Neuronal stem cell (in vitro differentiated cells): ENCODE data around the gene RPS3A.

Experiments used
- DNase-seq: peaks from one replicate; pipeline ENCODE4 v3.0.0-alpha.2; 2013; ENCODE audit warnings: low spot score
- H2AFZ ChIP-seq: one replicate; pipeline ENCODE4 v1.6.1; 2013; ENCODE audit warnings: mild to moderate bottlenecking, low read length, inconsistent platforms
- H2AK5ac ChIP-seq: 2 replicates; pipeline ENCODE4 v1.6.1; 2013; ENCODE audit warnings: low read depth, mild to moderate bottlenecking, inconsistent platforms, low read length, moderate library complexity, mixed read lengths
- H2BK120ac ChIP-seq: 2 replicates; pipeline ENCODE4 v1.6.1; 2013; ENCODE audit warnings: low read depth, mild to moderate bottlenecking, inconsistent platforms, low read length, moderate library complexity, mixed read lengths
- H2BK12ac ChIP-seq: one replicate; pipeline ENCODE4 v1.6.1; 2013; ENCODE audit warnings: low read length, inconsistent platforms
- H2BK15ac ChIP-seq: 2 replicates; pipeline ENCODE4 v1.6.1; 2013; ENCODE audit warnings: mild to moderate bottlenecking, low read length, inconsistent platforms, mixed read lengths
- H2BK5ac ChIP-seq: one replicate; pipeline ENCODE4 v1.6.1; 2013; ENCODE audit warnings: inconsistent platforms, mild to moderate bottlenecking, low read length, moderate library complexity
- H3K14ac ChIP-seq: one replicate; pipeline ENCODE4 v1.6.1; 2013; ENCODE audit warnings: low read length, inconsistent platforms
- H3K18ac ChIP-seq: 2 replicates; pipeline ENCODE4 v1.6.1; 2013; ENCODE audit warnings: low read length, inconsistent platforms
- H3K23ac ChIP-seq: 2 replicates; pipeline ENCODE4 v1.6.1; 2013; ENCODE audit warnings: low read depth, mild to moderate bottlenecking, mixed read lengths, low read length, inconsistent platforms; ENCODE audit not compliant: poor library complexity
- H3K27ac ChIP-seq: replicated peaks from 3 replicates; pipeline ENCODE4 v1.5.1; 2013; ENCODE audit warnings: low read length, inconsistent platforms
- H3K27me3 ChIP-seq, 3 experiments: 2 replicates each; pipeline ENCODE4 v1.6.1; 2013; ENCODE audit warnings: low read length in 3 of 3, mild to moderate bottlenecking in 2 of 3, inconsistent platforms in 1 of 3, low read depth in 1 of 3, mixed read lengths in 1 of 3, moderate library complexity in 1 of 3; ENCODE audit not compliant: control insufficient read depth in 3 of 3, insufficient read depth in 3 of 3
- H3K36me3 ChIP-seq, 2 donors: replicated peaks in 1 of 2; 2 replicates each; pipeline ENCODE4 v1.6.1; 2013; ENCODE audit warnings: low read length in 2 of 2; ENCODE audit not compliant: control insufficient read depth in 2 of 2, insufficient read depth in 2 of 2
- H3K4ac ChIP-seq: 2 replicates; pipeline ENCODE4 v1.6.1; 2013; ENCODE audit warnings: inconsistent platforms, mild to moderate bottlenecking, low read length, moderate library complexity
- H3K4me1 ChIP-seq, 2 donors: 1 replicate in 1 of 2; 2 replicates in 1 of 2; pipeline ENCODE4 v1.6.1; 2013; ENCODE audit warnings: low read length in 2 of 2, low read depth in 1 of 2; ENCODE audit not compliant: control insufficient read depth in 2 of 2, insufficient read depth in 1 of 2
- H3K4me2 ChIP-seq: one replicate; pipeline ENCODE4 v1.6.1; 2013; ENCODE audit warnings: mild to moderate bottlenecking, low read length, inconsistent platforms; ENCODE audit not compliant: insufficient read depth, poor library complexity, severe bottlenecking
- H3K4me3 ChIP-seq, 2 donors: 2 replicates each; pipeline ENCODE4 v1.5.1; 2013; ENCODE audit warnings: low read length in 2 of 2, mild to moderate bottlenecking in 2 of 2, inconsistent platforms in 1 of 2, moderate library complexity in 1 of 2
- H3K79me1 ChIP-seq: one replicate; pipeline ENCODE4 v1.6.1; 2013; ENCODE audit warnings: low read depth, mild to moderate bottlenecking, inconsistent platforms, low read length, moderate library complexity
- H3K9ac ChIP-seq: one replicate; pipeline ENCODE4 v1.6.1; 2013; ENCODE audit warnings: mild to moderate bottlenecking, low read depth, low read length, inconsistent platforms; ENCODE audit not compliant: poor library complexity
- H3K9me3 ChIP-seq, 2 donors: replicated peaks in 1 of 2; 2 replicates each; pipeline versions ENCODE3 to v1.6.1; 2013; ENCODE audit warnings: low read length in 2 of 2, mild to moderate bottlenecking in 2 of 2, inconsistent platforms in 1 of 2, low read depth in 1 of 2, mixed read lengths in 1 of 2, moderate library complexity in 1 of 2; ENCODE audit not compliant: control insufficient read depth in 2 of 2, insufficient read depth in 1 of 2
- H4K8ac ChIP-seq: one replicate; pipeline ENCODE4 v1.6.1; 2013; ENCODE audit warnings: low read depth, mild to moderate bottlenecking, inconsistent platforms, low read length, moderate library complexity
- H4K91ac ChIP-seq: one replicate; pipeline ENCODE4 v1.6.1; 2013; ENCODE audit warnings: low read length, low read depth, mild to moderate bottlenecking, inconsistent platforms; ENCODE audit not compliant: poor library complexity
- WGBS, 2 donors: extraction: QIAGEN DNeasy Blood & Tissue Kit; methylation state at CpG; one replicate each; pipeline ENCODE4 v1.1.7; 2013; ENCODE audit warnings: missing lambda C conversion rate in 2 of 2, mixed read lengths in 1 of 2; ENCODE audit not compliant: insufficient read length in 2 of 2, insufficient replicate concordance in 1 of 2; ENCODE audit errors: extremely low coverage in 2 of 2; 5-methylcytosine and 5-hydroxymethylcytosine counted together

RPS3A gene

DNA sequence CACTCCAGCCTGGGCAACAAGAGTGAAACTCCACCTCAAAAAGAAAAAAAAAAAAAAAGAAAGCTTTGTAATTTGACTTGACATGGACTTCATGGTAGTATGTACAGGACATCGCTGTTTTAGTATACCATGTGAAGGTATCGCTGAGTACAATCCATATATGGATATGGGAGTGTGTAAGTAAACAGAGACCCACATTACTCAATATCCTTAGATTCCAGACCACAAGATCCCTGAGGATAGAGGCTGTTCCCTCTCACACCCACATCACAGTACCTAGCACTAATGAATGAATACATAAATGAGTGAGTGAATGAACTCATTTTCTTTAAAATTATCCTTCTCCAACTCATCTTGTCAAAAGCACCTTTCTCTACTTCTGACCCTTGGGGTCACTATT lies 8.4 kb upstream of the RPS3A start:
- no peaks in the 10 kb centered on the region for H3K79me1 ChIP-seq
- DNase-seq = no peak
- no peak overlapping the region for H3K14ac ChIP-seq
- no peak overlapping the region for H2BK15ac ChIP-seq
- H2BK120ac ChIP-seq = no peak overlapping the region
- H3K18ac ChIP-seq = no peak overlapping the region
- H3K4me2 ChIP-seq = no peak overlapping the region
- no peak overlapping the region for H3K4ac ChIP-seq
- no peak overlapping the region for H3K9ac ChIP-seq
- H3K36me3 ChIP-seq = no peaks in the 10 kb centered on the region
- no CpG with 5 or more reads among the region's 2 CpGs for WGBS, 2 donors
- H3K9me3 ChIP-seq = no peaks in the 10 kb centered on the region
- H2BK12ac ChIP-seq = no peak overlapping the region
- H4K91ac ChIP-seq = no peak overlapping the region
- H3K27me3 ChIP-seq = no peaks in the 10 kb centered on the region
- H3K4me1 ChIP-seq = no peaks in the 10 kb centered on the region
- H4K8ac ChIP-seq = no peak overlapping the region
- no peak overlapping the region for H3K27ac ChIP-seq
- H2BK5ac ChIP-seq = no peak overlapping the region
- no peak overlapping the region for H3K23ac ChIP-seq
- no peak overlapping the region for H2AFZ ChIP-seq
- H3K4me3 ChIP-seq = no peak overlapping the region
- H2AK5ac ChIP-seq = no peak overlapping the region

DNA sequence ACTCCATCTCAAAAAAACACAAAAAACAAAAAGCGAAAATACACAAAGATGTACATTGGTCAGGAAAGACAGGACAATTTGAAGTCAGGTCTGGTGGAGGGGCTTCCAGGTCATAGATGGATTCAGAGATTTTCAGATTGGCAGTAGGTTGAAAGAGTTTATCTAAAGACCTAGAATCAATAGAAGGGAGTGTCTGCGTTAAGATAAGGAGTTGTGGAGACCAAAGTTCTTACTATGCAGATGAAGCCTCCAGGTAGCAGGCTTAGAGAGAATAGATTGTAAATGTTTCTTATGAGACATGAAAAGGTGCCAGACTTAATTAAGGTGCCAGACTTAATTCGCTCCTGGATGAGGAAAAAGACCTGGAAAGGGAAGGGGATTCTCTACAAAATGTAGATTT lies 6.9 kb upstream of the RPS3A start:
- no peak overlapping the region for H4K91ac ChIP-seq
- no peaks in the 10 kb centered on the region for H3K27me3 ChIP-seq
- H4K8ac ChIP-seq = no peak overlapping the region
- H3K79me1 ChIP-seq = no peaks in the 10 kb centered on the region
- H2BK15ac ChIP-seq = no peak overlapping the region
- no peak overlapping the region for H3K9ac ChIP-seq
- WGBS, 2 donors = no CpG with 5 or more reads among the region's 3 CpGs
- no peak overlapping the region for H3K14ac ChIP-seq
- H2BK12ac ChIP-seq = no peak overlapping the region
- H2AFZ ChIP-seq = no peak overlapping the region
- H2BK120ac ChIP-seq = no peak overlapping the region
- H3K36me3 ChIP-seq = no peaks in the 10 kb centered on the region
- no peak overlapping the region for H2AK5ac ChIP-seq
- no peak overlapping the region for H3K23ac ChIP-seq
- no peaks in the 10 kb centered on the region for H3K9me3 ChIP-seq
- no peak for DNase-seq
- H3K4me1 ChIP-seq = no peaks in the 10 kb centered on the region
- H2BK5ac ChIP-seq = no peak overlapping the region
- no peak overlapping the region for H3K27ac ChIP-seq
- H3K18ac ChIP-seq = no peak overlapping the region
- H3K4ac ChIP-seq = no peak overlapping the region
- H3K4me2 ChIP-seq = no peak overlapping the region
- no peak overlapping the region for H3K4me3 ChIP-seq

DNA sequence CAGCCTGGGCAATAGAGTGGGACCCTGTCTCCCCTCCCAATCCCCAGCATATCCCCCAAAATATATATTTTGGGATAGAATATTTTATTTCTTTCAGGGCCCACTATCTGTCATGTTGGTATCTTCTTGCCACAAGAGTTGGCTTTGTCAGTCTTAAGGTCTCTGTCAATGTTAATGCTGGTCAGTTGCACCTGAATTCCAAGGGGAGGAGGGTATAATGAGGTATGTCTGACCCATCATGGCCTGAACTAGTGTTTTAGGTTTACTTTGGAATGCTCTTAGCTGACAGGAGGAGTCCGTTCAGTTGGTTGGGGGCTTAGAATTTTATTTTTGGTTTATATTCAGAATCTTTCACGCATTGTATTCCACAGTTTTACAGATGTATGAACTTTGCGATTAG lies 6.2 kb upstream of the RPS3A start:
- Histone ChIP-seq H3K9ac (no peak overlapping the region), H2AFZ (no peak overlapping the region), H3K27ac (no peak overlapping the region), H3K9me3 (no peaks in the 10 kb centered on the region), H2AK5ac (no peak overlapping the region), H2BK15ac (no peak overlapping the region), H4K91ac (no peak overlapping the region), H3K4me3 (no peak overlapping the region), H3K4me1 (no peaks in the 10 kb centered on the region), H3K36me3 (no peaks in the 10 kb centered on the region), H2BK12ac (no peak overlapping the region), H3K14ac (no peak overlapping the region), H3K4ac (no peak overlapping the region), H3K18ac (no peak overlapping the region), H2BK120ac (no peak overlapping the region), H3K79me1 (no peaks in the 10 kb centered on the region), H4K8ac (no peak overlapping the region), H2BK5ac (no peak overlapping the region), H3K4me2 (no peak overlapping the region), H3K23ac (no peak overlapping the region), H3K27me3 (no peaks in the 10 kb centered on the region)
- WGBS, 2 donors = no CpG with 5 or more reads among the region's 3 CpGs
- DNase-seq = no peak

DNA sequence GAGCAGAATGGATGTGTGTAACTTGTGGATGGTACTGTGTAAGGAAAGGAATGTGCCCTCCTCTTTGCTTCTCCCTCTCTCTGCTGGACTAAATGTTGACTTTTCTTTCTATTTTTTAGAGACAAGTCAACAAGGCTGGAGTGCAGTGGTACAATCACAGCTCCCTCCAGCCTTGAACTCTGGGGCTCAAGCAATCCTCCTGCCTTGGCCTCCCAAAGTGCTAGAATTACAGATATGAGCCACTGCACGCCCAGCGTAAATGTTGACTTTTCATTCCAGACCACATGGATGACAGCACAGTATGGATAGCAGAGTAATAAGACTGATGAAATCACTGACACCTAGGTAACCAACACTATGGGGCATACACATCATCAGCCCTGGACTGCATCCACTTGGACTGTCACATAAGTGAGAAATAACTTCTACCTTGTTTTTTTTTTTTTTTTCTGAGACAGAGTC lies 5.1 kb upstream of the RPS3A start:
- WGBS, 2 donors = no CpG with 5 or more reads among the region's 2 CpGs
- no peak overlapping the region for H3K4me3 ChIP-seq
- no peak overlapping the region for H4K8ac ChIP-seq
- no peak overlapping the region for H2AK5ac ChIP-seq
- no peaks in the 10 kb centered on the region for H3K36me3 ChIP-seq
- H2BK12ac ChIP-seq = no peak overlapping the region
- no peak overlapping the region for H3K9ac ChIP-seq
- H3K4me1 ChIP-seq = peaks cover 2% of the 10 kb centered on the region in 2 donors
- H3K79me1 ChIP-seq = no peaks in the 10 kb centered on the region
- no peak overlapping the region for H3K18ac ChIP-seq
- no peak overlapping the region for H3K4me2 ChIP-seq
- no peak overlapping the region for H3K23ac ChIP-seq
- no peak overlapping the region for H2BK15ac ChIP-seq
- no peaks in the 10 kb centered on the region for H3K9me3 ChIP-seq
- no peak overlapping the region for H3K14ac ChIP-seq
- H3K27ac ChIP-seq = no peak overlapping the region
- H2AFZ ChIP-seq = no peak overlapping the region
- no peak overlapping the region for H2BK120ac ChIP-seq
- no peak for DNase-seq
- H4K91ac ChIP-seq = no peak overlapping the region
- no peaks in the 10 kb centered on the region for H3K27me3 ChIP-seq
- H3K4ac ChIP-seq = no peak overlapping the region
- no peak overlapping the region for H2BK5ac ChIP-seq
